ENCODE results near the gene EML6.

DNA sequence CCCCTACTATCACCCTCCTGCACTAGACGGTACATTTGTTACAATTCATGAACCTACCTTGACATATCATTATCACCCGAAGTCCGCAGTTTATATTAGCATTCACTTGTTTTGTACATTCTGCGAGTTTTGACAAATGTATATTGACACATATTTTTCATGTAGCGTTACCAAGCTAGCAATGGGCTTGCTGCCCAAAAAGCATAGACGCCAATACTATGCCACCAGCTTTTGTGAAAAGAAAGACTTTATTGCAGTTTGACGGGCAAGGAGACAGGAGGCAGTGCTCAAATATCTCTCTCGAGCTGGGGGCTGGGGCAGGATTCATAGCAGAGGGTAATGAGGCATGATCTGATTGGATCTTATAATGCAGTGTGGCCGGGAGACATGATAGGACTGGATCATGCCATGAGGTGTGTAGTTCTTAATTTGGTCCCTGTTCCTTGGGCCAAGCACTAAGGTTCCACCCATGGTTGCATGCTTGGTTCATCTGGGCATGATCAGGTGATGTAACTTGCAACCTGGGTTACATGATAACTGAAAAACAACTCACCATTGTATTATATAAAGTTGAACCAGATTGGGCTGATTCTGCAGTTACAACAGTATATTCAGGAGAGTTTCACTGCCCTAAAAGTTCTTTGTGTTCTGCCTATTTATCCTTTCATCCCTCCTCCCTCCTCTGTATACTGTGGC lies 164.5 kb downstream of the EML6 start:
- TF ChIP-seq, protein P1, sequence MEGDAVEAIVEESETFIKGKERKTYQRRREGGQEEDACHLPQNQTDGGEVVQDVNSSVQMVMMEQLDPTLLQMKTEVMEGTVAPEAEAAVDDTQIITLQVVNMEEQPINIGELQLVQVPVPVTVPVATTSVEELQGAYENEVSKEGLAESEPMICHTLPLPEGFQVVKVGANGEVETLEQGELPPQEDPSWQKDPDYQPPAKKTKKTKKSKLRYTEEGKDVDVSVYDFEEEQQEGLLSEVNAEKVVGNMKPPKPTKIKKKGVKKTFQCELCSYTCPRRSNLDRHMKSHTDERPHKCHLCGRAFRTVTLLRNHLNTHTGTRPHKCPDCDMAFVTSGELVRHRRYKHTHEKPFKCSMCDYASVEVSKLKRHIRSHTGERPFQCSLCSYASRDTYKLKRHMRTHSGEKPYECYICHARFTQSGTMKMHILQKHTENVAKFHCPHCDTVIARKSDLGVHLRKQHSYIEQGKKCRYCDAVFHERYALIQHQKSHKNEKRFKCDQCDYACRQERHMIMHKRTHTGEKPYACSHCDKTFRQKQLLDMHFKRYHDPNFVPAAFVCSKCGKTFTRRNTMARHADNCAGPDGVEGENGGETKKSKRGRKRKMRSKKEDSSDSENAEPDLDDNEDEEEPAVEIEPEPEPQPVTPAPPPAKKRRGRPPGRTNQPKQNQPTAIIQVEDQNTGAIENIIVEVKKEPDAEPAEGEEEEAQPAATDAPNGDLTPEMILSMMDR (conservative IDR thresholded peaks at IDR 0.05; ENCODE audit: low read length), result no peak
- no peak for TF ChIP-seq EZH2phosphoT487 (IDR thresholded peaks at IDR 0.05; ENCODE audit: borderline replicate concordance)
